Endothelial cell of umbilical vein (primary cell): ENCODE measurements around the gene RHBDD3. TPM values are rescaled to one million over a fixed set of nuclear protein-coding genes. Genes with fewer than 3 reads are reported as not detected.

ENCODE experiments used
- BruUV-seq: library from RNA; stranded (reverse); fragments of 400-500 nt; replicated peaks from 2 replicates; lab custom pipeline; 2021; lab: Mats Ljungman, UMichigan
- CTCF ChIA-PET: fragments of 300-600, 350-600 bp; sonication (Branson Sonifier 250); formaldehyde crosslinking; loops from one replicate; lab custom pipeline; 2021; ENCODE audit warnings: antibody characterized with exemption, inconsistent platforms; lab: Charles Lee
- POLR2A ChIA-PET: fragments of 300-600, 350-600 bp; sonication (Branson Sonifier 250); formaldehyde crosslinking; loops from one replicate; lab custom pipeline; 2021; ENCODE audit warnings: antibody characterized with exemption, inconsistent platforms; lab: Charles Lee
- DNase-seq: peaks from one replicate; pipeline ENCODE4 v3.0.0-alpha.2; 2011; ENCODE audit warnings: low read depth, low spot score
- FAIRE-seq: peaks from 2 replicates; lab custom pipeline; 2011; peaks lifted over from hg19 to GRCh38; lab: Jason Lieb, UNC
- H2AFZ ChIP-seq: 2 replicates; pipeline ENCODE4 v1.6.0; 2012; ENCODE audit warnings: low read depth, low read length, control low read depth, inconsistent platforms
- H3K27ac ChIP-seq: 2 replicates; pipeline ENCODE4 v1.5.1; 2011; ENCODE audit warnings: low read depth, mild to moderate bottlenecking, control low read depth, low read length, moderate library complexity; ENCODE audit not compliant: insufficient read depth
- H3K27me3 ChIP-seq, 2 experiments: 2 replicates each; pipeline versions ENCODE4 v1.6.0 to v1.6.1; 2011; ENCODE audit warnings: low read length in 2 of 2, mixed read lengths in 1 of 2; ENCODE audit not compliant: control insufficient read depth in 2 of 2, insufficient read depth in 2 of 2
- H3K36me3 ChIP-seq, 2 experiments: 2 replicates in 1 of 2; 3 replicates in 1 of 2; pipeline ENCODE4 v1.5.1; 2011; ENCODE audit warnings: low read length in 2 of 2, mild to moderate bottlenecking in 1 of 2, moderate library complexity in 1 of 2; ENCODE audit not compliant: control insufficient read depth in 2 of 2, insufficient read depth in 2 of 2; ENCODE audit errors: extremely low read depth in 1 of 2
- H3K4me1 ChIP-seq: 3 replicates; pipeline ENCODE4 v1.5.1; 2011; ENCODE audit warnings: mild to moderate bottlenecking, low read length; ENCODE audit not compliant: control insufficient read depth, insufficient read depth; ENCODE audit errors: extremely low read depth
- H3K4me2 ChIP-seq: 2 replicates; pipeline ENCODE4 v1.6.1; 2011; ENCODE audit warnings: low read length, control low read depth, mixed read lengths; ENCODE audit not compliant: insufficient read depth
- H3K4me3 ChIP-seq, 3 experiments: fragments of 200-600 bp in 1 of 3; sonication (generic), shearing (Covaris generic) in 1 of 3; replicated peaks in 1 of 3; 2 replicates each; pipeline ENCODE4 v1.5.1; 2011 to 2016; ENCODE audit warnings: control low read depth in 3 of 3, low read length in 3 of 3, mild to moderate bottlenecking in 2 of 3, inconsistent platforms in 1 of 3, low read depth in 1 of 3, moderate library complexity in 1 of 3; ENCODE audit not compliant: insufficient read depth in 1 of 3
- H3K79me2 ChIP-seq: 2 replicates; pipeline ENCODE4 v1.6.0; 2012; ENCODE audit warnings: low read length, inconsistent platforms; ENCODE audit not compliant: control insufficient read depth, insufficient read depth
- H3K9ac ChIP-seq: replicated peaks from 2 replicates; pipeline ENCODE3; 2011; ENCODE audit warnings: low read length, control low read depth; ENCODE audit not compliant: insufficient read depth; ENCODE audit errors: extremely low read depth
- H3K9me1 ChIP-seq: replicated peaks from 3 replicates; pipeline ENCODE4 v1.6.0; 2011; ENCODE audit warnings: mild to moderate bottlenecking, low read length; ENCODE audit not compliant: control insufficient read depth, insufficient read depth; ENCODE audit errors: extremely low read depth
- H3K9me3 ChIP-seq: replicated peaks from 2 replicates; pipeline ENCODE4 v1.5.1; 2012; ENCODE audit warnings: low read length, inconsistent platforms; ENCODE audit not compliant: control insufficient read depth, insufficient read depth
- H4K20me1 ChIP-seq: replicated peaks from 2 replicates; pipeline ENCODE3; 2011; ENCODE audit warnings: mild to moderate bottlenecking, low read length; ENCODE audit not compliant: control insufficient read depth, insufficient read depth; ENCODE audit errors: extremely low read depth
- CTCF ChIP-seq, 2 donors: IDR thresholded peaks; 1 replicate in 1 of 2; 2 replicates in 1 of 2; pipeline ENCODE4 v1.5.1; 2011; ENCODE audit warnings: low read length in 2 of 2, mild to moderate bottlenecking in 2 of 2, moderate library complexity in 2 of 2, control low read depth in 1 of 2, inconsistent platforms in 1 of 2, low read depth in 1 of 2; ENCODE audit not compliant: insufficient read depth in 1 of 2; ENCODE audit errors: extremely low read depth in 1 of 2
- EZH2 ChIP-seq: IDR thresholded peaks from 2 replicates; pipeline ENCODE4 v1.6.1; 2012; ENCODE audit warnings: borderline replicate concordance, low read depth, mild to moderate bottlenecking, moderate library complexity, low read length, inconsistent platforms; ENCODE audit not compliant: severe bottlenecking
- FOS ChIP-seq: IDR thresholded peaks from 2 replicates; pipeline ENCODE4 v1.6.1; 2011; ENCODE audit warnings: mild to moderate bottlenecking, low read length, moderate library complexity, borderline replicate concordance; ENCODE audit not compliant: insufficient read depth
- GATA2 ChIP-seq: IDR thresholded peaks from 2 replicates; pipeline ENCODE4 v1.7.0; 2011; ENCODE audit warnings: low read depth, mild to moderate bottlenecking, moderate library complexity, mixed read lengths, low read length; ENCODE audit not compliant: insufficient read length, insufficient read depth
- JUN ChIP-seq: IDR thresholded peaks from 2 replicates; pipeline ENCODE4 v1.6.1; 2011; ENCODE audit warnings: borderline replicate concordance, low read depth; ENCODE audit not compliant: insufficient read length, insufficient read depth
- MAX ChIP-seq: IDR thresholded peaks from 2 replicates; pipeline ENCODE4 v1.6.1; 2011; ENCODE audit not compliant: insufficient read depth, insufficient read length
- MYC ChIP-seq: IDR thresholded peaks from one replicate; pipeline ENCODE4 v1.6.1; 2011; ENCODE audit warnings: mild to moderate bottlenecking, low read depth, low read length
- POLR2A ChIP-seq: IDR thresholded peaks from 2 replicates; pipeline ENCODE4 v1.6.1; 2012; ENCODE audit warnings: low read depth, mild to moderate bottlenecking, control low read depth, low read length
- POLR2AphosphoS5 ChIP-seq: IDR thresholded peaks from 2 replicates; pipeline ENCODE4 v1.6.1; 2012; ENCODE audit warnings: low read depth, mild to moderate bottlenecking, control low read depth, low read length, moderate library complexity; ENCODE audit not compliant: insufficient read depth
- dilution Hi-C: fragments of 300-500 bp; cut with MboI; formaldehyde crosslinking; loops from one replicate; pipeline ENCODE4 v1.15.0; 2019; ENCODE audit warnings: low sequenced_read_pairs; ENCODE audit not compliant: extremely low pct_ligation_motif_present
- intact Hi-C: fragments of 100-400 bp; cut with micrococcal nuclease; formaldehyde crosslinking; loops from one replicate; pipeline ENCODE4 v1.10.0; 2022
- polyA plus RNA-seq, 4 experiments: library from polyadenylated mRNA; depleted of rRNA in 3 of 4; stranded (reverse) in 3 of 4; unstranded in 1 of 4; fragments of >200 nt; gene quantifications; 2 replicates each; pipeline versions ENCODE4 v1.2.1 to v1.2.3, GENCODE V29; 2011 to 2012; ENCODE audit warnings: missing spikeins in 1 of 4
- total RNA-seq: library from RNA; stranded (reverse); gene quantifications from 2 replicates; pipeline ENCODE4 v1.2.3, GENCODE V29; 2021

The RHBDD3 gene
- total and polyA plus RNA-seq, 2 donors (not counting 3 experiments of a cell fraction or from before 2014, with no cell fraction given) = 31.3 to 37.2 TPM

DNA sequence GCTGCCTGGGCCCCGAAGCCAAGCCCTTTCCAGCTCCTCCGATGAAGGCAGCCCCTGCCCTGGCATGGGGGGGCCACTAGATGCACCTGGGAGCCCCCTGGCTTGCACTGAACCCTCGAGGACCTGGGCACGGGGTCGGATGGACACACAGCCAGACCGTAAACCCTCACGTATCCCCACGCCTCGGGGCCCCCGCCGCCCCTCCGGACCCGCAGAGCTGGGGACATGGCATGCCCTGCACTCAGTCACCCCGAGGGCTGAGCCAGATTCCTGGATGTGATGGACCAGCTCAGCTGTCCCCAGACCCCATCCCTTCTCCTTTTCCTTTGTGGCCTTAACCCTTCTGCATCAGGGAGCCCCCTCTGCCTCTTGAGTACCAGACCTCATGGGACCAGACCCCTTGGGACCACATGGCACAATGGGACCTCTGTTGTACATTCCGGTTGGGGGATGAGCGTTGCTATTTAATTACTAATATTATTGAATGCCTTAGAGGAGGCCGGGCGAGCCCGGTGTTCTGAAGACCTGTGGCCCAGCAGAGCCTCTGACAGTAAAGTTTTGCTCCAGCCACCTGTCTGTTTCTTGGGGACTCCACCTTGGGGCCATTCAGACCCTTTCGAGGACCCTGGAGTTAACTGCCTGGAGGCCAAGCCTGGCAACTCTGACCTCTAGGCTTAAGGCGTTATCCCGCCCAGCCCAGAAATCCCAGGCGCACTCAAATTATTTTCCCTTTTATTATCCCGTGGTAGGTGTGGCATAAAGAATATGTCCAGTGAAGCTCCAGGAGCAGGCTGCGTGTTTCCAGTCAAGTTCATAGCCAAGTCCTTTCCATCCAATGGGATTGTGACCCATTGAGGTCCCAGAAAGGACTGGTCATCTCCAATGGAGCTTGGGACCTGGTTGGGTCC is 44.7 kb upstream of the RHBDD3 start:
- Histone ChIP-seq H3K4me3 (no peak overlapping the region), H3K9me3 (no peaks in the 10 kb centered on the region), H2AFZ (no peak overlapping the region), H3K4me2 (no peak overlapping the region), H3K79me2 (peaks cover 6% of the 10 kb centered on the region), H3K4me1 (peaks cover 39% of the 10 kb centered on the region), H3K9ac (no peak overlapping the region), H3K36me3 (peaks cover 0 to 4% of the 10 kb centered on the region in 2 experiments), H3K9me1 (no peaks in the 10 kb centered on the region), H3K27ac (no peak overlapping the region), H3K27me3 (peaks cover 29% of the 10 kb centered on the region in 2 experiments), H4K20me1 (no peaks in the 10 kb centered on the region)
- TSS peak; percentile 28 for BruUV-seq
- FAIRE-seq (no peak), DNase-seq (no peak)
- CTCF ChIA-PET = interaction anchor here (1.2 to 1.9 kb wide), 6 partner anchors 8 to 45 kb away, joined by 4 to 9 read pairs (median 6); no protein-coding TSS in a partner anchor
- POLR2A ChIA-PET = no interaction called here
- dilution Hi-C loops (no loop called here), intact Hi-C loops (no loop called here)
- TF ChIP-seq POLR2AphosphoS5 (no peak), EZH2 (no peak), MYC (no peak), GATA2 (no peak), FOS (no peak), JUN (no peak), POLR2A (no peak), CTCF (IDR thresholded peaks at IDR 0.05; ENCODE audit: extremely low read depth in 1 of 2, insufficient read depth in 1 of 2, low read depth in 1 of 2, low read length in 2 of 2) (no peak), MAX (no peak)
